GM23338 (cell line): ENCODE measurements around the gene C14orf132. TPM values are rescaled to one million over a fixed set of nuclear protein-coding genes. Genes with fewer than 3 reads are reported as not detected.

Source experiments
- ATAC-seq: fragments of 200-7000 bp; cut with Tn5 transposase; 3 replicates; pipeline ENCODE4 v1.9.1; 2020
- DNase-seq: peaks from one replicate; pipeline ENCODE4 v3.0.0-alpha.2; 2015; ENCODE audit warnings: low spot score
- H2AFZ ChIP-seq: fragments of 200-600 bp; sonication (generic); 2 replicates; pipeline ENCODE4 v1.8.0; 2016; ENCODE audit warnings: antibody characterized with exemption, mild to moderate bottlenecking, moderate library complexity
- H3F3A ChIP-seq: fragments of 200-600 bp; sonication (generic); replicated peaks from 2 replicates; pipeline ENCODE4 v1.8.0; 2017; ENCODE audit warnings: antibody characterized with exemption, mixed run types, low read depth
- H3K27ac ChIP-seq: fragments of 200-600 bp; sonication (generic); 2 replicates; pipeline ENCODE4 v1.6.1; 2016; ENCODE audit warnings: low read depth
- H3K27me3 ChIP-seq: fragments of 200-600 bp; sonication (generic); 2 replicates; pipeline ENCODE4 v1.8.0; 2016; ENCODE audit warnings: mild to moderate bottlenecking, mixed run types, moderate library complexity; ENCODE audit not compliant: insufficient read depth
- H3K36me3 ChIP-seq: fragments of 200-600 bp; sonication (generic); 2 replicates; pipeline ENCODE4 v1.8.0; 2016; ENCODE audit warnings: mild to moderate bottlenecking; ENCODE audit not compliant: insufficient read depth
- H3K4me1 ChIP-seq: fragments of 200-600 bp; sonication (generic); 2 replicates; pipeline ENCODE4 v1.8.0; 2016; ENCODE audit warnings: mild to moderate bottlenecking, moderate library complexity; ENCODE audit not compliant: insufficient read depth
- H3K4me2 ChIP-seq: fragments of 200-600 bp; sonication (generic); 2 replicates; pipeline ENCODE4 v1.7.1; 2017; ENCODE audit warnings: mixed run types
- H3K4me3 ChIP-seq: fragments of 200-600 bp; sonication (generic); 2 replicates; pipeline ENCODE4 v1.6.1; 2016; ENCODE audit warnings: mixed run types
- H3K79me2 ChIP-seq: fragments of 200-600 bp; sonication (generic); replicated peaks from 2 replicates; pipeline ENCODE4 v1.8.0; 2017; ENCODE audit warnings: mild to moderate bottlenecking; ENCODE audit not compliant: insufficient read depth
- H3K9me2 ChIP-seq: fragments of 200-600 bp; sonication (generic); 2 replicates; pipeline ENCODE4 v1.8.0; 2017; ENCODE audit not compliant: insufficient read depth
- H4K20me1 ChIP-seq: fragments of 200-600 bp; sonication (generic); replicated peaks from 2 replicates; pipeline ENCODE4 v1.8.0; 2017; ENCODE audit warnings: mild to moderate bottlenecking; ENCODE audit not compliant: insufficient read depth
- H3K27ac Mint-ChIP-seq: 2 replicates; pipeline ENCODE4 v1.8.0; 2020; ENCODE audit warnings: inconsistent platforms, mild to moderate bottlenecking, moderate library complexity, mixed read lengths
- H3K27me3 Mint-ChIP-seq: 3 replicates; pipeline ENCODE4 v1.8.0; 2022; ENCODE audit warnings: low read depth, mild to moderate bottlenecking, moderate library complexity, mixed read lengths, inconsistent platforms; ENCODE audit not compliant: insufficient read depth, poor library complexity
- H3K36me3 Mint-ChIP-seq: 3 replicates; pipeline ENCODE4 v1.8.0; 2021; ENCODE audit warnings: low read depth, mild to moderate bottlenecking, inconsistent platforms, moderate library complexity, mixed read lengths
- H3K4me1 Mint-ChIP-seq: 3 replicates; pipeline ENCODE4 v1.8.0; 2020; ENCODE audit warnings: mild to moderate bottlenecking, inconsistent platforms, mixed read lengths
- H3K4me3 Mint-ChIP-seq: 3 replicates; pipeline ENCODE4 v1.8.0; 2021; ENCODE audit warnings: moderate library complexity, mild to moderate bottlenecking, inconsistent platforms, mixed read lengths
- H3K9me3 Mint-ChIP-seq: 3 replicates; pipeline ENCODE4 v1.8.0; 2020; ENCODE audit warnings: moderate library complexity, mild to moderate bottlenecking, inconsistent platforms, mixed read lengths
- CREB1 ChIP-seq: fragments of 250-450 bp; sonication (Bioruptor Pico); IDR thresholded peaks from 2 replicates; pipeline ENCODE4 v1.5.0; 2020; ENCODE audit warnings: low read depth, mild to moderate bottlenecking, moderate library complexity
- CTCF ChIP-seq, 2 experiments: fragments of 200-600 bp in 1 of 2; sonication (generic) in 1 of 2; conservative IDR thresholded peaks; 2 replicates each; pipeline versions ENCODE4 v1.5.1 to v1.6.1; 2016 to 2017; ENCODE audit warnings: antibody characterized with exemption in 2 of 2, low read depth in 2 of 2, mild to moderate bottlenecking in 2 of 2, moderate library complexity in 1 of 2
- ETS1 ChIP-seq: IDR thresholded peaks from 2 replicates; pipeline ENCODE4 v1.6.1; 2016; ENCODE audit warnings: antibody characterized with exemption
- EZH2 ChIP-seq: fragments of 200-600 bp; sonication (generic); IDR thresholded peaks from one replicate; pipeline ENCODE4 v1.8.0; 2017; ENCODE audit warnings: antibody characterized with exemption, mild to moderate bottlenecking, low read depth; ENCODE audit not compliant: unreplicated experiment
- EZH2phosphoT487 ChIP-seq: fragments of 200-600 bp; sonication (generic); IDR thresholded peaks from one replicate; pipeline ENCODE4 v1.8.1; 2018; ENCODE audit warnings: antibody characterized with exemption; ENCODE audit not compliant: unreplicated experiment
- JUNB ChIP-seq: IDR thresholded peaks from one replicate; pipeline ENCODE4 v1.6.1; 2016; ENCODE audit warnings: antibody characterized with exemption; ENCODE audit not compliant: unreplicated experiment
- POLR2AphosphoS5 ChIP-seq: IDR thresholded peaks from 2 replicates; pipeline ENCODE4 v1.6.1; 2016; ENCODE audit warnings: antibody characterized with exemption, low read depth
- ZNF114 ChIP-seq: fragments of 250-450 bp; sonication (Bioruptor Pico); IDR thresholded peaks from 2 replicates; pipeline ENCODE4 v1.5.0; 2020; ENCODE audit warnings: mild to moderate bottlenecking, moderate library complexity
- polyA plus RNA-seq: library from polyadenylated mRNA; unstranded; fragments of >200 nt; fragmentation: Nextera tagmentation; extraction: Ambion mirVana; gene quantifications from 2 replicates; pipeline ENCODE4 v1.2.1, GENCODE V29; 2016
- total RNA-seq: library from RNA; depleted of rRNA; stranded (reverse); fragments of >200 nt; shearing (Covaris generic); gene quantifications from 2 replicates; pipeline ENCODE4 v1.2.3, GENCODE V29; 2014

Gene C14orf132
- total and polyA plus RNA-seq, 2 experiments from 2014 or later, result 13.8 to 16.2 TPM

- Mint-ChIP-seq H3K27me3 (peaks cover 27% of the 10 kb centered on the region), H3K4me1 (peaks cover 18% of the 10 kb centered on the region), H3K27ac (no peak overlapping the region), H3K4me3 (peak overlapping the region; percentile 67), H3K36me3 (no peaks in the 10 kb centered on the region; the same call in 2 of the 3 replicates), H3K9me3 (no peaks in the 10 kb centered on the region)
- Histone ChIP-seq H3K79me2 (peaks cover 19% of the 10 kb centered on the region), H3F3A (peaks cover 2% of the 10 kb centered on the region; the same call in 1 of the 2 replicates), H3K9me2 (no peaks in the 10 kb centered on the region), H2AFZ (peak overlapping the region; percentile 93), H4K20me1 (peaks cover 5% of the 10 kb centered on the region; the same call in 1 of the 2 replicates), H3K27me3 (peaks cover 45% of the 10 kb centered on the region), H3K36me3 (no peaks in the 10 kb centered on the region), H3K4me1 (peaks cover 18% of the 10 kb centered on the region; the same call in 1 of the 2 replicates), H3K4me3 (peak overlapping the region; percentile 83), H3K27ac (no peak overlapping the region), H3K4me2 (peak overlapping the region; percentile 89)
- ATAC-seq, result peak; percentile 26
- TF ChIP-seq ZNF114 (no peak), ETS1 (no peak), EZH2 (no peak)
- peak; percentile 46 for DNase-seq
Observed at GRCh38 chr14:96038558-96038919, 623 bp upstream of the C14orf132 start.

GRCh38 chr14:96039633-96040311 is 610 bp downstream of the C14orf132 start:
- Histone ChIP-seq H3K4me3 (peak overlapping the region; percentile 83), H3F3A (peaks cover 2% of the 10 kb centered on the region; the same call in 1 of the 2 replicates), H3K4me1 (peaks cover 18% of the 10 kb centered on the region; the same call in 1 of the 2 replicates), H3K27me3 (peaks cover 45% of the 10 kb centered on the region), H3K9me2 (no peaks in the 10 kb centered on the region), H3K4me2 (peak overlapping the region; percentile 71), H3K27ac (no peak overlapping the region), H3K36me3 (no peaks in the 10 kb centered on the region), H2AFZ (peak overlapping the region; percentile 98), H3K79me2 (peaks cover 25% of the 10 kb centered on the region), H4K20me1 (peaks cover 5% of the 10 kb centered on the region; the same call in 1 of the 2 replicates)
- DNase-seq (peak; percentile 72), ATAC-seq (peak; percentile 54)
- peaks cover 18% of the 10 kb centered on the region for H3K4me1 Mint-ChIP-seq
- no peak for TF ChIP-seq EZH2phosphoT487
- TF ChIP-seq JUNB, result no peak
- peak; percentile 29 to 57; a peak in 3 of 4 replicates for TF ChIP-seq CTCF (conservative IDR thresholded peaks at IDR 0.05; ENCODE audit: low read depth in 2 of 2)
- no peak for TF ChIP-seq EZH2
- TF ChIP-seq POLR2AphosphoS5, result no peak
- no peak for TF ChIP-seq CREB1 (CRISPR knock-in tag)
- H3K36me3 Mint-ChIP-seq, result no peaks in the 10 kb centered on the region; the same call in 2 of the 3 replicates
- H3K4me3 Mint-ChIP-seq, result peak overlapping the region; percentile 82
- no peak overlapping the region for H3K27ac Mint-ChIP-seq
- H3K27me3 Mint-ChIP-seq, result peaks cover 27% of the 10 kb centered on the region
- no peaks in the 10 kb centered on the region for H3K9me3 Mint-ChIP-seq
